HepG2 (cell line): Measurements from ENCODE around the gene NT5C2. TPM values are rescaled to one million over a fixed set of nuclear protein-coding genes. Genes with fewer than 3 reads are reported as not detected.

Experiments used
- AGO2 ChIP-seq: fragments of 200-400 bp; formaldehyde crosslinking; optimal IDR thresholded peaks from 2 replicates; pipeline ENCODE3; 2017; ENCODE audit warnings: mild to moderate bottlenecking, low read depth, low read length, moderate library complexity
- CCAR2 ChIP-seq: fragments of 200-400 bp; formaldehyde crosslinking; optimal IDR thresholded peaks from 2 replicates; pipeline ENCODE3; 2018; ENCODE audit warnings: low read depth, mild to moderate bottlenecking, low read length, moderate library complexity
- CHD4 ChIP-seq: fragments of 200-600 bp; sonication (generic); IDR thresholded peaks from 2 replicates; pipeline ENCODE4 v1.7.0; 2017; ENCODE audit warnings: mild to moderate bottlenecking, low read length, borderline replicate concordance
- CSRNP1 ChIP-seq: sonication (generic); formaldehyde crosslinking; IDR thresholded peaks from 2 replicates; pipeline ENCODE4 v1.8.1; 2023; ENCODE audit warnings: mild to moderate bottlenecking, missing genetic modification reagents
- DBP ChIP-seq: sonication (generic); formaldehyde crosslinking; IDR thresholded peaks from 2 replicates; pipeline ENCODE4 v1.4.0; 2020; ENCODE audit warnings: missing genetic modification reagents; ENCODE audit errors: not compliant biosample characterization
- DNMT1 ChIP-seq: sonication (generic); formaldehyde crosslinking; IDR thresholded peaks from 2 replicates; pipeline ENCODE4 v1.5.1; 2020; ENCODE audit warnings: mild to moderate bottlenecking, missing genetic modification reagents
- GMEB1 ChIP-seq: sonication (generic); formaldehyde crosslinking; IDR thresholded peaks from 2 replicates; pipeline ENCODE4 v1.5.1; 2020; ENCODE audit warnings: missing genetic modification reagents, mild to moderate bottlenecking, borderline replicate concordance
- GPBP1L1 ChIP-seq: sonication (generic); formaldehyde crosslinking; IDR thresholded peaks from 2 replicates; pipeline ENCODE4 v1.5.0; 2020; ENCODE audit warnings: mild to moderate bottlenecking, missing genetic modification reagents
- HDAC6 ChIP-seq: fragments of 200-600 bp; sonication (generic); IDR thresholded peaks from 2 replicates; pipeline ENCODE4 v1.7.0; 2017; ENCODE audit warnings: mild to moderate bottlenecking, antibody characterized with exemption, low read length, low read depth
- HOXA5 ChIP-seq: sonication (generic); formaldehyde crosslinking; IDR thresholded peaks from 2 replicates; pipeline ENCODE4 v1.4.0; 2020; ENCODE audit warnings: missing genetic modification reagents
- NBN ChIP-seq: fragments of 450-650 bp; conservative IDR thresholded peaks from 2 replicates; pipeline ENCODE4 v1.6.1; 2017
- NFE2L2 ChIP-seq: fragments of 150-350 bp; IDR thresholded peaks from 2 replicates; pipeline ENCODE4 v1.6.1; 2014; ENCODE audit warnings: low read length
- PITX1 ChIP-seq: sonication (generic); formaldehyde crosslinking; IDR thresholded peaks from 2 replicates; pipeline ENCODE4 v1.5.1; 2020; ENCODE audit warnings: mild to moderate bottlenecking, missing genetic modification reagents
- POLR2AphosphoS2 ChIP-seq: IDR thresholded peaks from 2 replicates; pipeline ENCODE4 v1.6.1; 2011; ENCODE audit warnings: low read depth, low read length, improper control_type of control experiment
- PRMT3 ChIP-seq: sonication (generic); formaldehyde crosslinking; IDR thresholded peaks from 2 replicates; pipeline ENCODE4 v1.8.1; 2022; ENCODE audit warnings: low read depth, mild to moderate bottlenecking, moderate library complexity, missing genetic modification reagents, borderline replicate concordance
- SPEN ChIP-seq: sonication (generic); formaldehyde crosslinking; IDR thresholded peaks from 2 replicates; pipeline ENCODE4 v1.5.1; 2020; ENCODE audit warnings: low read depth, mild to moderate bottlenecking, missing genetic modification reagents
- SRSF4 ChIP-seq: fragments of 200-400 bp; formaldehyde crosslinking; IDR thresholded peaks from one replicate; pipeline ENCODE4 v1.6.1; 2018; ENCODE audit warnings: mild to moderate bottlenecking, low read depth, low read length, moderate library complexity; ENCODE audit not compliant: poor library complexity, severe bottlenecking
- SSRP1 ChIP-seq: IDR thresholded peaks from 2 replicates; pipeline ENCODE4 v1.6.1; 2016; ENCODE audit warnings: control low read depth
- ZBTB3 ChIP-seq: sonication (generic); formaldehyde crosslinking; IDR thresholded peaks from 2 replicates; pipeline ENCODE4 v1.4.0; 2020; ENCODE audit warnings: low read depth, mild to moderate bottlenecking, moderate library complexity, missing genetic modification reagents, borderline replicate concordance
- ZNF557 ChIP-seq: sonication (generic); formaldehyde crosslinking; IDR thresholded peaks from 2 replicates; pipeline ENCODE4 v1.4.0; 2020; ENCODE audit warnings: missing genetic modification reagents
- ZNF629 ChIP-seq: sonication (generic); formaldehyde crosslinking; conservative IDR thresholded peaks from 2 replicates; pipeline ENCODE4 v1.5.0; 2020; ENCODE audit warnings: missing genetic modification reagents
- ZNF777 ChIP-seq: sonication (generic); formaldehyde crosslinking; IDR thresholded peaks from 2 replicates; pipeline ENCODE4 v1.4.0; 2020; ENCODE audit warnings: missing genetic modification reagents
- ZZZ3 ChIP-seq: sonication (generic); formaldehyde crosslinking; IDR thresholded peaks from 2 replicates; pipeline ENCODE4 v1.4.0; 2020; ENCODE audit warnings: missing genetic modification reagents, mild to moderate bottlenecking, borderline replicate concordance
- polyA plus RNA-seq, 8 experiments: library from polyadenylated mRNA; depleted of rRNA in 3 of 8; stranded (reverse) in 7 of 8; unstranded in 1 of 8; fragments of >200 nt; fragmentation: Illumina TruSeq in 4 of 8; extraction: Trizol in 4 of 8; gene quantifications; 2 replicates each; pipeline versions ENCODE4 v1.2.1 to v1.2.3, GENCODE V29; 2011 to 2016; ENCODE audit warnings: low read depth in 4 of 8, missing spikeins in 1 of 8, mixed read lengths in 1 of 8; ENCODE audit not compliant: insufficient read depth in 1 of 8
- total RNA-seq, 5 experiments: library from RNA; depleted of rRNA; stranded (reverse); fragments of >200 nt; fragmentation: Illumina TruSeq; extraction: Trizol; gene quantifications; 2 replicates each; pipeline ENCODE4 v1.2.3, GENCODE V29; 2016; ENCODE audit warnings: low read depth in 1 of 5

The NT5C2 gene
- total and polyA plus RNA-seq, 2 of the 13 experiments (the other 11 are each of a cell fraction or from before 2014, with no cell fraction given) = 40.6 to 55.2 TPM

- TF ChIP-seq GPBP1L1 (CRISPR knock-in tag) = no peak
- no peak for TF ChIP-seq DNMT1 (CRISPR knock-in tag)
- TF ChIP-seq GMEB1 (CRISPR knock-in tag) = peak; percentile 20; the same call in 1 of the 2 replicates
- TF ChIP-seq PRMT3 (CRISPR knock-in tag) = no peak
- no peak for TF ChIP-seq ZNF777
- TF ChIP-seq NFE2L2 = no peak
- peak; percentile 60 for TF ChIP-seq ZNF629 (CRISPR knock-in tag)
- no peak for TF ChIP-seq ZZZ3 (CRISPR knock-in tag)
- TF ChIP-seq POLR2AphosphoS2 = no peak
- no peak for TF ChIP-seq ZBTB3 (CRISPR knock-in tag)
- TF ChIP-seq NBN = no peak
- no peak for TF ChIP-seq HDAC6
- no peak for TF ChIP-seq DBP (CRISPR knock-in tag)
- TF ChIP-seq SSRP1 (CRISPR knock-in tag) = no peak
- TF ChIP-seq HOXA5 (CRISPR knock-in tag) = no peak
- no peak for TF ChIP-seq SPEN (CRISPR knock-in tag)
- no peak for TF ChIP-seq CCAR2
- TF ChIP-seq CSRNP1 = no peak
- TF ChIP-seq ZNF557 (CRISPR knock-in tag) = no peak
- TF ChIP-seq PITX1 (CRISPR knock-in tag) = no peak
- no peak for TF ChIP-seq SRSF4
- TF ChIP-seq AGO2 = no peak
- TF ChIP-seq CHD4 = no peak
Measured at GRCh38 chr10:103120977-103121735, 71.9 kb downstream of the NT5C2 start (continued).
